GM18520 (cell line): ENCODE results near the gene EXOC3L1.

Source experiments
- ATAC-seq: cut with Tn5 transposase; IDR thresholded peaks from one replicate; pipeline ENCODE4 v1.9.1; 2021; ENCODE audit not compliant: unreplicated experiment

EXOC3L1 gene

DNA sequence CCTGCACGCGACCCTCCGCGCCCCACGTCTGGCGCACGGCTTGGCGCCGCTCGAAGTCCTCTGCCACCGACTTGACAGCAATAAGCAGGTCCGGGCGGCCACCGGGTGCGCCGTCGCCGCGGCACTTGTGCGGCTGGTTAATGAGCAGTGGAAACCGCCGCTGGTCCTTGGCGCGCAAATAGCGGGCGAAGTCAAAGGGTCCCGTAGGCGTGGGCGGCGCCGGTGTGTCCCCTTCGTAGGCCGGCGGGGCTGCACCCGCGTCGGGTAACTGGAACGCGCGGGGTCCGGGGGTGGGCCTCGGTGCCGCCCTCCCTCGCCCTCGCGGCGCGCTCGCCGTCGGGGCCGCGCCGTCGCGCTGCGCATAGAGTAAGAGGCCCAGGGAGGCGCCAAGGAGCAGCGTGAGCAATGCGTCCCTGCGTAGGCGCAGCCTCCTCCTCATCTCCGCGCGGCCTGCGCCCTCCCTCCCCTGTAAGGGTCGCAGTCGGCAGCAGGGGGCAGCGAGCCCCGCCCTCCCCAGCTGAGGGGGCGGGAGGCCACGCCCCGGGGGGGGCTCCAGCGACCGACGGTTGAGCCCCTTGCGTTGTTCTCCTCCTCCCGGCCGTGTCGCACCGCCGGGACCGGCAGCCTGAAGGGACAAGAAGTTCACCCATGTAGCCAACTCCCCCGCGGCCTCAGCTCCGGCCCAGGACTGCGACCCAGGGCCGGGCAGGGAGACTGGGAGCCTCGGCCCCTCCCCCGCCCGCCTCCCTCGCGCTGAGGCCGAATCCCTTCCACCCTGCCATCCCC lies 39.7 kb downstream of the EXOC3L1 start:
- no peak for ATAC-seq

DNA sequence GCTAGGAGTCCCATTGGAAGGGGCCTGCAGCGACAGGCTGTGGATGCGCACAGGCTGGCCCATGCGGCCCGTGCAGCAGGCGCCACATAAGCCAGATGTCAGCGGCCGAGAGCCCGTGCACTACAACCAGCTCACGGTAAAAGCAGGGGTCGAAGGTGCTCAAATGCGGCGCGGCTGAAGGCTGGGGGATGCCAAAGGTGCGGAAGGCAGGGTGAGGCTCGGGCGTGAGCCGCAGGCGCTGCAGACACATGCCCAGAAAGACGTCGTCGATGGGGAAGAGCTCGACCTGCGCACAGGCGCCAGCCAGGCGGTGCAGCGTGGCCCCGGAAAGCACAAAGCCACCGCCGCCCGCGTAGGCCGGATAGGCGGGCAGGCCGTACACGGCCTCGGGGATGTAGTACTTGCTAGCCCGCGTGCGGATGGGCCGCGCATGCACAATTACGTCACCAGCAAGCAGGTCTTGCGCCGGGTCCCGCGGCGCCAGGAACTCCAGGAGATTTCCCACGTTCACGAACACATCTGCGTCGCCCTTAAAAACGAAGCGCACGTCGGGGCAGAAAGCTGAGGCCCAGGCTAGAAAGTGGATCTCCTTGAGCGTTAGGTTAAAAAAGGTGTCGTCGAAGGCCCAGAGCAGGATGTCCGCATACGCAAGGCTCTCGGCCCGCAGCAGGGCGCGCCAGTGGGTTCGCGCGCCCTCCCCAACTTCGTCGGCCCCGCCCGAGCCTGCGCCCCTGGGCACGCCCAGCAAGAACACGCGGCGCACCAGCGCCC lies 40.5 kb downstream of the EXOC3L1 start:
- no peak for ATAC-seq

DNA sequence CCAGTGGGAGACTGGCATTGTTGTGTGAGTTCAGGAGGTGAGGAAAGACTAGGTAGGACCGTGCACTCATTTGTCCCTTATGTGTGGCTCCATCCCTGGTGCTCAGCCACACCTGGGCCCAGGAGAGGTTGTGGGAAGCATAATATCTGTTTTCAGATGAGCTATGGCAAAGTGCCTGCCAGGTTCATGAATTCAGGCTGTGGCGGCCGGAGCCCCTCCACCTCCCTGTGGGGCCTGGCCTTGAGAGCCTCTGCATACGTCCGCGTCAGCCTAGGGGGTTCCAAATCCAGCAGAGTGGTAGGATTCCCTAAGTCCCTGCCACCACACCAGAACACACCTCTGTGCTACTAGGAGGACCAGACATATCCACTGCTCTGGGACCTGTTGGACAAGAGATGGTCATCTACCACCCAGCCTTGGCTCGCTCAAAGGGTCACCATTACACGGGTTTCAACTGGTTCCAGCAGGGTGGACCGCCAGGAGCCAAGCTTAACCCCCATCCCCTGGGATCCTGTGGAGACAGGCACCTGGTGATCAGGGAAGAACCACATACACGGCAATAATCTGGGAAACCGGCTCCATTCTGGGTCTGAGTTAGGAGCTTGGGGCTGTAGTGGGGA lies 41.2 kb downstream of the EXOC3L1 start:
- ATAC-seq: no peak

DNA sequence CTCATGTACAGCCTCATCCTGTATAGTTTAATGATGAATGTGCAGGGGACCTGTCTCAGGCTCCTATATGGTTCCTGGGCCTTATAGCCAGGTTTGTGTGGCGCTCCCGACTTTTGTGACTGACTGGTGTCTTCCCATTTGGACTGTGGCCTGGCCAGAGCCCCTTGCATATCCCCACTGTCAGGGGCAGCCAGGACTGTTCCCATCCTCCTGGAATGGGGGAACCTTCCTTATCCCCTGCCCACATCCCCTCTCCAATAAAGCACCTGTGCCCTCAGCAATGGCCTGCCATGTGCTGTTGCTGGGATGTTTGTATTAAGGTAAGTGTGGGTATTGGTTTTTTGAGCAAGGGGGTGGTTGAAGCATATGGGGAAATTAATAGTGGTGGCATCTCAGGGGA lies 41.7 kb downstream of the EXOC3L1 start:
- ATAC-seq: no peak

DNA sequence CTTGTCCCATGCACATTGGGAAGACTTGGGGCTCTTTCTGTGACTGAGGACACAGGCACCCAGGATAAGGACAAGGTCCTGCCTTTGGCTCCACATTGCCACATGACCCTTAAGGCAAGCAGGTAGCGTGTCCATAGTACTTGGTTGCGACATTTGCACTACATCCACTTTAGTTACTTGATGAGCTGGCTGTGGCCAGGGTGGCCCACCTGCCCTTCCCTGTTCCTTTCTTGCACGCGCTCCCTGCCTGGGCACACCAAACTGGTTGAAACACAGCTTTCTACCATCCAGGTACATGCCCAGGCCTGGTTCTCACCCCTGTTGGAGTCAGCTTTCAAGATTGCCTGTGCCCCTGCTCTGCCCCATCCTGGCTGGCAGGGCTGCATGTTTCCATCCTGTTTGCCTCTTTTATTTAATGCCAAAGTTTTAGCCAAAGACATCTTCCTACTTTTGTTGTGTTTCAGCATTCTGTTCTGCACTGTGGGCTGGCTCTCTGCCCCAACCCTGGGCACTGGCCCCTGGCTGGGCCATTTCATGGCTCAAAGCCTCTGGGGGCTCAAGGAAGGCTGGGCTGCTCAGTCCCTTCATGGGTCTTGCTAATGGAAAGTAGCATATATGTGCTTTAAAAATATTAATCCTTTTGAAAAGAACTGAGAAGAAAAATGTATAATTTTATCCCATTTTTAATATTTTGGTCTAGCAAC lies 42.3 kb downstream of the EXOC3L1 start:
- no peak for ATAC-seq

DNA sequence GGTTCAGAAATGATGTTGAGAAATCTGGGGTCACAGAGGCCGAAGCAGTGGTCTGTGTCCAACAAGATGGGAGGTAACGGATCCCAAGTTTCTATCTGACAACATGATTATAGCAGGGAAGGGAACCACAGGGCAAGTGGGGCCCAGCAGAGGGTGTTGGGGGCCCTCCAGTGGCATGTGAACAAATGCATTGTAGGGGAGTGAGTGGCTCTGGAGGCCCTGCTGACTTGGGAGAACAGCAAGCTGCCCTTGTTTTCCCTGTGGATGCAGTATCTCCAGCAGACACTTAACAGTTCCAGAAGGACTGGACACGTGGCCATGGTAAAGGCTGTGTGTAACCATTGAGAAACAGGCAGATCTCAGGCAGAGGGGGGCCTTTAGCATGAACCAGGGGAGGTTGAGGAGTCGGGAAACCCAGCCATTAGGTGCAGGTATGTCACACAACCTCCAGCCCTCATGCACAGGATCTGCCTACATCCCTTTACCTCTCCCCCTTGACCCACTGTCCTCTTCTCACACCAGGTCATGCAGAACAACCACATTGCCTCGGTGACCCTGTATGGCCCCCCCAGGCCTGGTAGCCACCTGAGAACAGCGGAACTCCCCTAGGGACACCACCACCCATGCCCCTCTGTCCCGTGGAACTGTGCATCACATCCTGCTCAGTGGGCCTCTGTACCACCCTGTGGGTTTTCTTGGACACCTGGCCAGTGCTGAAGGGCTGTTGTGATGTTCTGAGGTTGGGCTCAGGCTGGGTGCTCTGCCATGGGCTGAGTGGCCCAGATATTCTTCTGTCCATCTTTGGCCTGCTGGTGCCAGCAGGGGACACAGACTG lies 43.2 kb downstream of the EXOC3L1 start:
- no peak for ATAC-seq

DNA sequence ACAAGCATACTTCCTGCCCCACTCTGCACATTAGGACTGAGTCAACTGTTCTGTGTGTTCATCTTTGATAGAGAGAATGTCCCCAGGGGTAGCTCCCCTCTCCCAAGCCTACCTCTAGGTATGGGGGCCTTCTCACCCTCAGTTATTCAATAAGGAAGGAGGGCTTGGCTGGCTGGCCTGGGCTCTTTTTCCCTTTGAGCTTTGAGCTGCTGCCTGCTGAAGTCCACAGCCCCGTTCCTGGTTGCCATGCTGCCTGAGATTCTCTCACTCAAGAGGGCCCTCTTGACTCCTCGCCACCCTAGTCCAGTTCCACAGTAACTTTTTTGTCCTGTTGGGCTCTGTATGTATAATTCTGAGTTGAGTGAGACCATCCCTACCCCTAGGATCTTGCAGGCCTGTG lies 44.2 kb downstream of the EXOC3L1 start:
- ATAC-seq: no peak

DNA sequence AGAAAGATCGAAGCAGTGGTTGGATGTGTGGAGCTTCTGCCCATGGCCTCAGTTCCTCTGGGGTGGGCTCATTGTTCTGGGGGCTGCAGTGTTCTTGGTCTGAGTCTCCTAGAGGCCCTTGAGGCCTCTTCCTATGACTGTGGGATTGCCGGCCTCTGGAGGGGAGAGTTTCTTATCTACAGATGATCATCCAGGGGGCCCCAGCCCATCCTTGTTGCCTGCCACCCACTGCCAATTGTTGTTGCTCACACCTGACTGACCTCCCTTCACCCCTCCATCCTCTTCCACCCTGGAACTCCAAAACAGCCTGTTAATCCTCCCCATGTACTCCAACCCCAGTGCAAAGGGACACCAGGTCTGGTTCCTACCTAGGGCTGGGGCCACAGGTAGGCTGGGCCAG lies 45.0 kb downstream of the EXOC3L1 start:
- ATAC-seq: no peak

DNA sequence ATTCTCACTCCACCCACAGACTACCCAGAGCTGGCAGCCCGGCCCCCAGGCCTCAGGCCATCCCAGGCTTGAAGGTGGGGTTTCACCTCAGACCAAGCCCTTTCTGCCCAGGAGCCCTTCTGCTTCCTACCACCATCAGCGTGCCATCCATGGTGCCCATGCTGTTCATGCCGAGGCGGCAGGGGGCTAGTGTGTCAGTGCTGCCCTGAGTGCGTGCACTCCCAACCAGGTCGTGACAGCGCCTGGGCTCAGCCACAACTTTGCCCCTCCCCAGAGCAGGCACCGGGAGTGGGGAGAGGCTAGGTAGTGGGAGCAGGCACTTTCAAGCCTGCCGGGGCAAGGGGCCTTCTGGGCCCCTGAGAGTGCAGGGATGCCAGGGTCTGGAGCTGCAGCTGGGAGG lies 47.6 kb downstream of the EXOC3L1 start:
- no peak for ATAC-seq

DNA sequence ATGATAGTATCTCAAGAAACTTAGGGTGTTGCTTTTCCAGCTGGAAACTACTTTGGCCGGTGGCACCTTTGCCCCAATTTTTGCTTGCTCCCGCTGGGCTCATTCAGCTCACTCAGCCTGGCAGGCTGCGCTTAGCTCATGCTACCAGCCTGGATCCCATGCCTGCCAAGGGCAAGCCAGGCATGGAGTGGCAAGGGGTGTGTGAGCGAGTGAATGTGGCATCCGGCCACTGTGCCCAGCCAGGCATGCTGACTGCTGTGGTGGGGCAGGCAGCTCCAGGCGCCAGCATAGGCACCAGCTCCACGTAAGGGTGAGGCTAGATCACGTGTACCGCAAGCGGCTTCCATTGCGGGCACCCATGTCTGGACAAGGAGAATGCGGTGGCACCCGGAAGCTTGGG lies 48.5 kb downstream of the EXOC3L1 start:
- no peak for ATAC-seq

DNA sequence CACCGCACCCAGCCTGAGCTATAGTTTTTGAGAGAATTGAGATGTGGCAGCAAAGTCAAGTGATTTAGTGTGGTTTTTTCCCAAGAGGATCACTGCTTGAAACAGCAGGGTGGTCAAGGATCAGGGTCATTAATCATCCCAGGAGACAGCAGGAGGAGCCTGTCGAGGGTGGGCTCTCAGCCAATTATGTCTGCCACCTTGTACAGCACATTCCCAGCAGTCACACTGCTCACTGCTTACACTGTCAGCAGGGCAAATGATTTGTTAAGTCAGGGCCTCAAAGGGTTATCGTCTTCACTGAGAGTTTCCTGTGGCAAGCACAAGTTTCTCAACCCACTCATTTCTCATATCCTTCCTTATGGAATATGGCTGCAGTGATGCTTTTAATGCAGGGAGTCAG lies 52.3 kb downstream of the EXOC3L1 start:
- ATAC-seq: no peak
